ENCODE measurements around the gene MPP7.

- TF ChIP-seq EZH2 (IDR thresholded peaks at IDR 0.05; ENCODE audit: borderline replicate concordance, low read depth, low read length, poor library complexity, severe bottlenecking) (no peak), CTCF (conservative IDR thresholded peaks at IDR 0.05; ENCODE audit: low read depth, low read length) (no peak)
Measured at GRCh38 chr10:28316696-28317095, 13.8 kb upstream of the MPP7 start.
